DMS153 treated with DMSO at 0.1 percent for 48 hours (cell line): ENCODE data around the gene NUSAP1.
"Not testable (repeated sequence)": the region's sequence is repeated elsewhere in the genome, so short reads cannot be mapped to it uniquely, and the experiment has no call there.

ENCODE experiments used
- DNase-seq: peaks from one replicate; lab custom pipeline; 2025; ENCODE audit not compliant: unreplicated experiment; lab: John Stamatoyannopoulos, UW

The NUSAP1 gene

GRCh38 chr15:41411031-41411430, 78.3 kb downstream of the NUSAP1 start:
- DNase-seq = no peak

GRCh38 chr15:41411441-41411840, 78.8 kb downstream of the NUSAP1 start:
- DNase-seq = no peak

- DNase-seq = no peak
Observed at GRCh38 chr15:41416128-41416741, 83.6 kb downstream of the NUSAP1 start.

- peak; percentile 46 for DNase-seq
Observed at GRCh38 chr15:41416742-41417417, 84.2 kb downstream of the NUSAP1 start, which contains the start of gene RTF1. TSS of gene RTF1 (plus strand) at chr15:41417095. CDS start at chr15:41417116, 21 bp downstream.

GRCh38 chr15:41417418-41418195, 84.9 kb downstream of the NUSAP1 start:
- no peak for DNase-seq

GRCh38 chr15:41423979-41424659, 91.4 kb downstream of the NUSAP1 start:
- DNase-seq = no peak

GRCh38 chr15:41424809-41425208, 92.1 kb downstream of the NUSAP1 start:
- no peak for DNase-seq

GRCh38 chr15:41425907-41426306, 93.2 kb downstream of the NUSAP1 start:
- DNase-seq = not testable (repeated sequence)

- no peak for DNase-seq
Observed at GRCh38 chr15:41429003-41429890, 96.6 kb downstream of the NUSAP1 start.
